ENCODE results near the gene SNTG2.

The SNTG2 gene

GRCh38 chr2:938181-939005 lies 12.3 kb upstream of the SNTG2 start:
- peaks cover 3% of the 10 kb centered on the region for H3K9me3 Mint-ChIP-seq
- no peak overlapping the region for H3K4me3 Mint-ChIP-seq
- no peak for ATAC-seq

GRCh38 chr2:939936-940601 lies 10.6 kb upstream of the SNTG2 start:
- no peaks in the 10 kb centered on the region for H3K36me3 Mint-ChIP-seq
- no peak overlapping the region for H3K27ac Mint-ChIP-seq
- H3K4me1 Mint-ChIP-seq: no peaks in the 10 kb centered on the region
- no peak overlapping the region for H3K4me3 Mint-ChIP-seq
- H3K27me3 Mint-ChIP-seq: peaks cover 8% of the 10 kb centered on the region
- peaks cover 6% of the 10 kb centered on the region for H3K9me3 Mint-ChIP-seq
- ATAC-seq: no peak

More at GRCh38 chr2:938181-939005, 12.3 kb upstream of the SNTG2 start:
- Mint-ChIP-seq H3K27me3 (no peaks in the 10 kb centered on the region), H3K36me3 (no peaks in the 10 kb centered on the region), H3K4me1 (no peaks in the 10 kb centered on the region), H3K27ac (no peak overlapping the region)

- Mint-ChIP-seq H3K4me1 (peaks cover 7% of the 10 kb centered on the region), H3K27me3 (peaks cover 19% of the 10 kb centered on the region)
These were observed 8.8 kb upstream of the SNTG2 start for GRCh38 chr2:941871-942270.

GRCh38 chr2:942775-943460 lies 7.7 kb upstream of the SNTG2 start:
- Mint-ChIP-seq H3K9me3 (peaks cover 4% of the 10 kb centered on the region), H3K36me3 (no peaks in the 10 kb centered on the region), H3K27ac (no peak overlapping the region), H3K4me1 (peaks cover 7% of the 10 kb centered on the region), H3K27me3 (peaks cover 28% of the 10 kb centered on the region), H3K4me3 (no peak overlapping the region)
- ATAC-seq: no peak

More at GRCh38 chr2:941871-942270, 8.8 kb upstream of the SNTG2 start:
- H3K36me3 Mint-ChIP-seq: no peaks in the 10 kb centered on the region
- ATAC-seq: no peak
- H3K4me3 Mint-ChIP-seq: no peak overlapping the region
- peaks cover 6% of the 10 kb centered on the region for H3K9me3 Mint-ChIP-seq
- no peak overlapping the region for H3K27ac Mint-ChIP-seq

- Mint-ChIP-seq H3K27me3 (peaks cover 28% of the 10 kb centered on the region), H3K27ac (no peak overlapping the region), H3K9me3 (peaks cover 4% of the 10 kb centered on the region), H3K36me3 (no peaks in the 10 kb centered on the region), H3K4me1 (peaks cover 7% of the 10 kb centered on the region), H3K4me3 (no peak overlapping the region)
- no peak for ATAC-seq
These were observed 7.2 kb upstream of the SNTG2 start for GRCh38 chr2:943461-943797.

- H3K4me3 Mint-ChIP-seq: no peak overlapping the region
- H3K4me1 Mint-ChIP-seq: peaks cover 7% of the 10 kb centered on the region
- peaks cover 28% of the 10 kb centered on the region for H3K27me3 Mint-ChIP-seq
- no peak for ATAC-seq
- peaks cover 4% of the 10 kb centered on the region for H3K9me3 Mint-ChIP-seq
- no peak overlapping the region for H3K27ac Mint-ChIP-seq
- H3K36me3 Mint-ChIP-seq: no peaks in the 10 kb centered on the region
These were observed 6.8 kb upstream of the SNTG2 start for GRCh38 chr2:943821-944220.

- H3K4me1 Mint-ChIP-seq: peaks cover 14% of the 10 kb centered on the region
- peaks cover 37% of the 10 kb centered on the region for H3K27me3 Mint-ChIP-seq
- no peaks in the 10 kb centered on the region for H3K36me3 Mint-ChIP-seq
- H3K4me3 Mint-ChIP-seq: no peak overlapping the region
- no peak overlapping the region for H3K27ac Mint-ChIP-seq
- peaks cover 4% of the 10 kb centered on the region for H3K9me3 Mint-ChIP-seq
- no peak for ATAC-seq
These were observed 6.0 kb upstream of the SNTG2 start for GRCh38 chr2:944693-945092.

- peaks cover 16% of the 10 kb centered on the region for H3K4me1 Mint-ChIP-seq
- ATAC-seq: no peak
- no peaks in the 10 kb centered on the region for H3K36me3 Mint-ChIP-seq
- H3K27me3 Mint-ChIP-seq: peaks cover 39% of the 10 kb centered on the region
- no peak overlapping the region for H3K27ac Mint-ChIP-seq
- H3K9me3 Mint-ChIP-seq: peaks cover 4% of the 10 kb centered on the region
- no peak overlapping the region for H3K4me3 Mint-ChIP-seq
These were observed 5.5 kb upstream of the SNTG2 start for GRCh38 chr2:945104-945503.

- Mint-ChIP-seq H3K4me1 (peaks cover 16% of the 10 kb centered on the region), H3K36me3 (no peaks in the 10 kb centered on the region), H3K27me3 (peaks cover 43% of the 10 kb centered on the region), H3K4me3 (peak overlapping the region; percentile 8), H3K9me3 (peaks cover 4% of the 10 kb centered on the region), H3K27ac (no peak overlapping the region)
- ATAC-seq: no peak
These were observed 4.3 kb upstream of the SNTG2 start for GRCh38 chr2:946073-946948.

GRCh38 chr2:949384-950079 lies 1.1 kb upstream of the SNTG2 start:
- peak overlapping the region; percentile 35 for H3K4me3 Mint-ChIP-seq
- no peaks in the 10 kb centered on the region for H3K36me3 Mint-ChIP-seq
- H3K4me1 Mint-ChIP-seq: peaks cover 21% of the 10 kb centered on the region
- H3K9me3 Mint-ChIP-seq: peaks cover 4% of the 10 kb centered on the region
- peaks cover 59% of the 10 kb centered on the region for H3K27me3 Mint-ChIP-seq
- ATAC-seq: no peak
- H3K27ac Mint-ChIP-seq: no peak overlapping the region

GRCh38 chr2:951224-952006 lies 766 bp downstream of the SNTG2 start:
- no peak for ATAC-seq
- peaks cover 18% of the 10 kb centered on the region for H3K4me1 Mint-ChIP-seq
- no peaks in the 10 kb centered on the region for H3K36me3 Mint-ChIP-seq
- H3K4me3 Mint-ChIP-seq: peak overlapping the region; percentile 26
- H3K9me3 Mint-ChIP-seq: no peaks in the 10 kb centered on the region
- H3K27me3 Mint-ChIP-seq: peaks cover 45% of the 10 kb centered on the region
- H3K27ac Mint-ChIP-seq: no peak overlapping the region

- no peak overlapping the region for H3K4me3 Mint-ChIP-seq
- no peaks in the 10 kb centered on the region for H3K9me3 Mint-ChIP-seq
- H3K27me3 Mint-ChIP-seq: peaks cover 47% of the 10 kb centered on the region
- H3K27ac Mint-ChIP-seq: no peak overlapping the region
- H3K4me1 Mint-ChIP-seq: peaks cover 14% of the 10 kb centered on the region
- no peaks in the 10 kb centered on the region for H3K36me3 Mint-ChIP-seq
- no peak for ATAC-seq
These were observed 2.8 kb downstream of the SNTG2 start for GRCh38 chr2:953408-953807.

- no peak for ATAC-seq
- Mint-ChIP-seq H3K4me1 (peaks cover 13% of the 10 kb centered on the region), H3K27ac (no peak overlapping the region), H3K36me3 (no peaks in the 10 kb centered on the region), H3K9me3 (no peaks in the 10 kb centered on the region), H3K4me3 (no peak overlapping the region), H3K27me3 (peaks cover 44% of the 10 kb centered on the region)
These were observed 3.5 kb downstream of the SNTG2 start for GRCh38 chr2:953975-954686.
